ENCODE data around the gene MOSMO.

Gene MOSMO

DNA sequence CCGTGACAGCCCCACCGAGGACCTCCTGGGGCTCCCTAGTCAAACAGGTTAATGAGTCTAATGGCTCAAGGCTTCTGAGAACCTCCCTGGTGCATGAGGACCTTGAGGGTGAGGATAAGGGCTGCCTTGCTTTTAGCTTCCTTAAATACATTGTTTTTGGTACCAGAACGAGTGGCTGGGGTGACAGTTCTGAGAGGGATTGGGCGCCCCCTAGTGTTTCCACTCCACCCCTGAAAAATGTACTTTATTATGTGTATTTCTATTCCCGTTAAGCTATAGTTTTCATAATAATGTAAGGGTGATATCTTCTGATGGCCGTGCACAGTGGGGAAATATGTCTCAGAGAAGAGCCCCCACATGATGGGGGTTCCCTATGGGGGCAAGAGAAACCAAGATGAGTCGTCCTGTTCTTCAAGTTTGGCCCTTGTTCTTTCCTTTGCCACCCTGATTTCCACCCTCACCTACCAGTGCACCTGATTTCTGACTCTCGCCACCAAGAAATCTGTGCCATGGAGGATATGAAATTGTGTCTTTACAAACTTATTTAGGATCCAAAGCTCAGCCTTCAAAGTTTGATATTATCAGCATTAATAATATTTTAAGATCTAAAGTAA is 69.9 kb downstream of the MOSMO start:
- no peaks in the 10 kb centered on the region for H3K36me3 ChIP-seq (ENCODE audit: control insufficient read depth, insufficient read depth, low read length)
- no peak overlapping the region for H3K9ac ChIP-seq (ENCODE audit: low read depth, low read length)
- no peak overlapping the region for H3K4me3 ChIP-seq (ENCODE audit: low read depth, low read length)
- H3K27me3 ChIP-seq (ENCODE audit: control insufficient read depth, insufficient read depth, low read length) = no peaks in the 10 kb centered on the region
- H3K4me1 ChIP-seq (ENCODE audit: control insufficient read depth, insufficient read depth, low read length) = no peaks in the 10 kb centered on the region
- no peaks in the 10 kb centered on the region for H3K9me3 ChIP-seq (ENCODE audit: control insufficient read depth, insufficient read depth, low read length)

DNA sequence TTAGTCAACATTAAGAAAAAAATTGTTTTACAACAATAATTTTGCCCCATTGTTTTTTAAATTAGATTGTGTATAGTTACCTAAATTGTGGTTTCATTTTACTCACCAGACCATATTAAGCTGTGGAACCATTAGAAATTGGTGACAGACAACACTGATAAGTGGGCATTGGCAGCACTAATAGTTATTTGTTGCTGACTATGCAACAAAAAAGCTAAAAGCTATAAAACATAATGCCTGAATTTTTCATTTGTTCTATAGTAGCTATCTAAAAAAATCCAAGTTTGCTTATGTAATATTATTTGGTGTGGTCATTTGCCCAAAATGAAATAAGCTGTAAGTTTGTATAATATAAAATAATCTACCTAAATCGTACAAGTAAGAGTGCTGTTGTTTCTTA is 70.7 kb downstream of the MOSMO start:
- no peak overlapping the region for H3K4me3 ChIP-seq (ENCODE audit: low read depth, low read length)
- H3K4me1 ChIP-seq (ENCODE audit: control insufficient read depth, insufficient read depth, low read length) = no peaks in the 10 kb centered on the region
- H3K9ac ChIP-seq (ENCODE audit: low read depth, low read length) = no peak overlapping the region
- H3K9me3 ChIP-seq (ENCODE audit: control insufficient read depth, insufficient read depth, low read length) = no peaks in the 10 kb centered on the region
- no peaks in the 10 kb centered on the region for H3K36me3 ChIP-seq (ENCODE audit: control insufficient read depth, insufficient read depth, low read length)
- H3K27me3 ChIP-seq (ENCODE audit: control insufficient read depth, insufficient read depth, low read length) = no peaks in the 10 kb centered on the region

DNA sequence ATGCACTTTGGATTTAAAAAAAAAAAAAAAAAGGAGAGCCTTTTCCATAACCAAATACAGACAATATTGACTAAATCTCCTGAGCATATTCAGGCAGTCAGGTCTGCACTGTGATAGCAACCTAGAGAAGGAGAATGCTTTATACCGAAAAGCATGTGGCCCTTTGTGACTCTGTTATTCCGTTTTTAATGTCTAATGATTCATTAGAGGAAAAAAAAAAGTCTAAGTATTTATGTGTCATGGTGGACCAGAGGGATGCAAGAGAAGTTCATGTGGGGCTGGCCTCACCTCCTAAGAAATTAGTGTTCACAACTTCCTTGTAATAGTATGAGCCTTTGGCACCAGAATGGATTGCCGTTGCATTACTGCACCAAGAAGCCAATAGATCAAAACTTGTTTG is 73.1 kb downstream of the MOSMO start:
- H3K4me3 ChIP-seq (ENCODE audit: low read depth, low read length) = no peak overlapping the region
- H3K9ac ChIP-seq (ENCODE audit: low read depth, low read length) = no peak overlapping the region
- no peaks in the 10 kb centered on the region for H3K9me3 ChIP-seq (ENCODE audit: control insufficient read depth, insufficient read depth, low read length)
- no peaks in the 10 kb centered on the region for H3K27me3 ChIP-seq (ENCODE audit: control insufficient read depth, insufficient read depth, low read length)
- H3K36me3 ChIP-seq (ENCODE audit: control insufficient read depth, insufficient read depth, low read length) = no peaks in the 10 kb centered on the region
- no peaks in the 10 kb centered on the region for H3K4me1 ChIP-seq (ENCODE audit: control insufficient read depth, insufficient read depth, low read length)

DNA sequence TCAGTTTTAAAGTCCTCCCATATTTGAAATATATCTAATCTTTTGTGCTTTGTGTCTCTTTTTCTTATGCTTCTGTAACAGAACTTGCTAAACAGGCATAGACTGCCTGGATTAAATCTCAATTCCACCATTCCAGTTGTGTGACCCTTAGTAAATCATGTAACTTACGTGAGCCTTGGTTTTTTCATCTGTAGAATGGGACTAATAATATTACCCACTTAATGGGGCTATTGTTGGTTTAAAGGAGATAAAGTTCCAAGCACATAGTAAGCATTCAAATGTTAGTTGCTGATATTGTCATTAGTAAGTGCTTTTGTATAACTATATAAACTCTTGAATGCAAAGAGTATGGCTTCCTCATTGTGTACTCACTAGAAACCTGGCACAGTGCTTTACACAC is 78.5 kb downstream of the MOSMO start:
- Histone ChIP-seq H3K36me3 (ENCODE audit: control insufficient read depth, insufficient read depth, low read length) (no peaks in the 10 kb centered on the region), H3K9ac (ENCODE audit: low read depth, low read length) (no peak overlapping the region), H3K9me3 (ENCODE audit: control insufficient read depth, insufficient read depth, low read length) (no peaks in the 10 kb centered on the region), H3K4me1 (ENCODE audit: control insufficient read depth, insufficient read depth, low read length) (no peaks in the 10 kb centered on the region), H3K4me3 (ENCODE audit: low read depth, low read length) (no peak overlapping the region), H3K27me3 (ENCODE audit: control insufficient read depth, insufficient read depth, low read length) (no peaks in the 10 kb centered on the region)

DNA sequence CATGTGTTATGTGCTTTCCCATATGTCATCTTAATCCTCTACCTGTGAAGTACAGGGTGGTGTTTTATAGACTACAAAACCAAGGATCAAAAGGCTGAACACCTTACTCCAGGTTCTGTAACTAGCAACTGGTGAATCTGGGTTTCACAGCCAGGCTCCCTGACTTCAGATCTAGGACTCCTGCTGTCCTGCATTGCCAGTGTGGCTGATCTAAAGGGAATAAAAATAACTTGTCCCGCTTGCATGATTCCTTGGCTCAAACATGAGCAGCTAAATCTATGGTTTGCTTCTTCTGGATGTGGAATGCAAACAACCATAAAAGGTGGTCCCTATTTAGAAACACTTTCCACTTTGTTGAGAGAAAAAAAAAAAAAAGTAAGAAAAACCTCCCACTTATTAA is 80.7 kb downstream of the MOSMO start:
- Histone ChIP-seq H3K4me3 (ENCODE audit: low read depth, low read length) (no peak overlapping the region), H3K4me1 (ENCODE audit: control insufficient read depth, insufficient read depth, low read length) (peaks cover 10% of the 10 kb centered on the region), H3K9ac (ENCODE audit: low read depth, low read length) (no peak overlapping the region), H3K36me3 (ENCODE audit: control insufficient read depth, insufficient read depth, low read length) (no peaks in the 10 kb centered on the region), H3K9me3 (ENCODE audit: control insufficient read depth, insufficient read depth, low read length) (no peaks in the 10 kb centered on the region), H3K27me3 (ENCODE audit: control insufficient read depth, insufficient read depth, low read length) (no peaks in the 10 kb centered on the region)

DNA sequence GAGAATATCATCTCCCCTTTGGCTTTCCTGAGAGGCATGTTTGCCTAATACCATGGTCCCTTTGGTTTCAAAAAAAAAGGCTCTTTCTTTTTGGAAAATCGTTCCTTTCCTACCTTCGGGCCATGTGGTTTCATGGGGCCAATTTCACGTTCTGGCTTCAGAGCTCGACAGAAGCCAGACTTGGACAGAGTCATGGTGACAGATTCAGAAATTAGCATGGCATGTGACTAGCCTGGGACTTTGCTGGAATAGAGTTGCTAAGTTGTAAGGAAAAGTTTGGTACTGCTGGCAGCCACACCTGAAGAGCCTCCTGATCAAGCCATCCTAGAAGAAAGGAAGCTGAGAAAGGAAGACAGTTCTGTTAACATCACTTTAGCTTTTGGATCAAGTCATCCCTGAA is 82.0 kb downstream of the MOSMO start:
- Histone ChIP-seq H3K9me3 (ENCODE audit: control insufficient read depth, insufficient read depth, low read length) (no peaks in the 10 kb centered on the region), H3K4me3 (ENCODE audit: low read depth, low read length) (no peak overlapping the region), H3K4me1 (ENCODE audit: control insufficient read depth, insufficient read depth, low read length) (peaks cover 10% of the 10 kb centered on the region), H3K27me3 (ENCODE audit: control insufficient read depth, insufficient read depth, low read length) (no peaks in the 10 kb centered on the region), H3K36me3 (ENCODE audit: control insufficient read depth, insufficient read depth, low read length) (no peaks in the 10 kb centered on the region), H3K9ac (ENCODE audit: low read depth, low read length) (no peak overlapping the region)

GRCh38 chr16:22091721-22092120 is 83.8 kb downstream of the MOSMO start:
- H3K4me1 ChIP-seq (ENCODE audit: control insufficient read depth, insufficient read depth, low read length) = peaks cover 10% of the 10 kb centered on the region
- no peaks in the 10 kb centered on the region for H3K27me3 ChIP-seq (ENCODE audit: control insufficient read depth, insufficient read depth, low read length)
- H3K4me3 ChIP-seq (ENCODE audit: low read depth, low read length) = no peak overlapping the region
- no peaks in the 10 kb centered on the region for H3K9me3 ChIP-seq (ENCODE audit: control insufficient read depth, insufficient read depth, low read length)
- H3K9ac ChIP-seq (ENCODE audit: low read depth, low read length) = no peak overlapping the region
- H3K36me3 ChIP-seq (ENCODE audit: control insufficient read depth, insufficient read depth, low read length) = no peaks in the 10 kb centered on the region

DNA sequence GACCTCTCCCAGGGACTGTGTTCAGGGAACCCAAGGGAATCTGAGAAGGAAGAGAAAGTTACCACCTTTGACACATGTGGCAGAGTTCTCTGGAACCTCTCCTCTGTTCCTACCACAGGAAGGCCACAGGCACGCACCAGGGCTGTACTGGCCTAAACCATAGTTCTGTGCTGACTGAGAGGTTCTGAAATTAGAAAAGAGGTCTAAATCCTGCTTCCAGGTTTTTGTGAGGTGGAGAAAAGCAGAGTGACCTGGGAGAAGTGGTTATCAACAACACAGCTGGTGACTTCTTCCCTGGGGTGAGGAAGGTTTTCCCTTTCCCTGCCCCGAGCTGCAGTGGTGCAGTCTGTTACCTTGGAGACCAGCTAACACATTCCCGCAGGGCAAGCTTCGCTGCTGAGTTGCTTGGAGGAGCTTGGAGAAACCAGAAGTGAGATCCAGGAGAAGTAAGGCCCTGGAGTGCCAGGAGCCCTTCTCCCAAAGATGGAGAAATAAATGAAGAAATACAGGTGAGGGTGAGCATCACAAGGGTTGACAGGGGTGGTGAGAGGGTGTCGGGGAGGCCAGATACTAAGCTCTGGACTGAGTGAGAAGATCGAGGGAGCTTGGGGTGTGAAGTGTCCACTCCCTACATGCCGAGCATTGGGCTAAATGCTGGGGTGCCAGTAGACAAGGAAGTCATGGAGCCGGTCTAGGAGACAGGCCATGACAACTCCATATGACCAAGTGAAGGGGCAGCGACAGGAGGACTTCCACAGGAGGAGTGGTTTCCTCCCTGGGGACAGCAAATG is 84.4 kb downstream of the MOSMO start, which contains the start of gene VWA3A:
Gene VWA3A (plus strand): TSS at position 399 of the 791 bp plus-strand sequence. CDS start 97 bp downstream, at position 496.
- no peak within 1 kb of the TSS for H3K9ac ChIP-seq (ENCODE audit: low read depth, low read length)

GRCh38 chr16:22093331-22093730 is 85.4 kb downstream of the MOSMO start:
- Histone ChIP-seq H3K4me1 (ENCODE audit: control insufficient read depth, insufficient read depth, low read length) (peaks cover 10% of the 10 kb centered on the region), H3K9ac (ENCODE audit: low read depth, low read length) (no peak overlapping the region), H3K36me3 (ENCODE audit: control insufficient read depth, insufficient read depth, low read length) (no peaks in the 10 kb centered on the region), H3K9me3 (ENCODE audit: control insufficient read depth, insufficient read depth, low read length) (no peaks in the 10 kb centered on the region), H3K4me3 (ENCODE audit: low read depth, low read length) (no peak overlapping the region), H3K27me3 (ENCODE audit: control insufficient read depth, insufficient read depth, low read length) (no peaks in the 10 kb centered on the region)

More for the DNA sequence above, 84.4 kb downstream of the MOSMO start, which contains the start of gene VWA3A:
- peaks cover 10% of the 10 kb centered on the region for H3K4me1 ChIP-seq (ENCODE audit: control insufficient read depth, insufficient read depth, low read length)
- H3K27me3 ChIP-seq (ENCODE audit: control insufficient read depth, insufficient read depth, low read length) = no peaks in the 10 kb centered on the region
- no peaks in the 10 kb centered on the region for H3K9me3 ChIP-seq (ENCODE audit: control insufficient read depth, insufficient read depth, low read length)
- no peak within 1 kb of the TSS for H3K4me3 ChIP-seq (ENCODE audit: low read depth, low read length)
- no peaks in the 10 kb centered on the region for H3K36me3 ChIP-seq (ENCODE audit: control insufficient read depth, insufficient read depth, low read length)

GRCh38 chr16:22093996-22094395 is 86.1 kb downstream of the MOSMO start:
- Histone ChIP-seq H3K27me3 (ENCODE audit: control insufficient read depth, insufficient read depth, low read length) (no peaks in the 10 kb centered on the region), H3K4me3 (ENCODE audit: low read depth, low read length) (no peak overlapping the region), H3K9ac (ENCODE audit: low read depth, low read length) (no peak overlapping the region), H3K9me3 (ENCODE audit: control insufficient read depth, insufficient read depth, low read length) (no peaks in the 10 kb centered on the region), H3K4me1 (ENCODE audit: control insufficient read depth, insufficient read depth, low read length) (peaks cover 10% of the 10 kb centered on the region), H3K36me3 (ENCODE audit: control insufficient read depth, insufficient read depth, low read length) (no peaks in the 10 kb centered on the region)

DNA sequence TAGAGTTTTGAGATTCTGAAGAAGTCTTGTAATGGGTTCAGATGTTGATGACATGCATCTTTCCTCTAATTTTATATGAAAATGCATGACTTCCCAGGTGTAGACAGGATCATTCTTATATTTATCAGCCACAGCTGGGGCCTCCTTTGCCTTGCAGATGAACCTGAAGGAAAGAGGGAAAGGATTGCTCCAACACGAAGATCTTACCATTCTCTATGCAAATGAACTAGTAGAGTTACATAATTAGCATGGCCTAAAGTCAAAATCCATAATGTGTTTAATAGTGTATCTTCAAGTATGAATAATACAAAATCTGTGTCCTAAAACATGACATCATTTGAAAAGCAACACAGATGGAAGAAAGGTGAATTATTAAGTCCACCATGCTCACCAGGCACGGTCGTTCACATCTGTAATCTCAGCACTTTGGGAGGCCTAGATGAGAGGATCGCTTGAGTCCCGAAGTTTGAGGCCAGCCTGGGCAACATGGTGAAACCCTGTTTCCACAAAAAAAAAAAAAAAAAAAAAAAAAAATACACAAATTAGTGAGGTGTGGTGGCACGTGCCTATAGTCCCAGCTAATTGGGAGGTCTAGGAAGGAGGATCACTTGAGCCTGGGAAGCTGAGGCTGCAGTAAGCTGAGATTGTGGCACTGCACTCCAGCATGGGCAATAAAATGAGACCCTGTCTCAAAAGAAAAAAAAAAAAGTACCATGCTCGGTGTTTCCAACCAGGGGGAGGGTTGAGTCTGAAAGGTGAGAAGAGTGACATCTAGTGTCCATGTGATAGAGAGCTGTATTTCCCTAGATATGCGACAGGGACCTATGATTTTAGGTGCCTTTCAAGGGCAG is 90.7 kb downstream of the MOSMO start:
- peaks cover 14% of the 10 kb centered on the region for H3K4me1 ChIP-seq (ENCODE audit: control insufficient read depth, insufficient read depth, low read length)
- no peak overlapping the region for H3K4me3 ChIP-seq (ENCODE audit: low read depth, low read length)
- H3K27me3 ChIP-seq (ENCODE audit: control insufficient read depth, insufficient read depth, low read length) = no peaks in the 10 kb centered on the region
- H3K36me3 ChIP-seq (ENCODE audit: control insufficient read depth, insufficient read depth, low read length) = no peaks in the 10 kb centered on the region
- no peaks in the 10 kb centered on the region for H3K9me3 ChIP-seq (ENCODE audit: control insufficient read depth, insufficient read depth, low read length)
- H3K9ac ChIP-seq (ENCODE audit: low read depth, low read length) = no peak overlapping the region

All from iPS-15b (cell line).